GM21367 (cell line): ENCODE data around the gene GALNT13.

Source experiments
- ATAC-seq: cut with Tn5 transposase; IDR thresholded peaks from one replicate; pipeline ENCODE4 v1.9.1; 2021; ENCODE audit not compliant: unreplicated experiment

The GALNT13 gene

GRCh38 chr2:153940511-153940910, 68.8 kb downstream of the GALNT13 start:
- ATAC-seq: no peak

- no peak for ATAC-seq
Observed at GRCh38 chr2:153944800-153945199, 73.1 kb downstream of the GALNT13 start.

- no peak for ATAC-seq
Observed at GRCh38 chr2:153946036-153946435, 74.3 kb downstream of the GALNT13 start.

- no peak for ATAC-seq
Observed at GRCh38 chr2:153953761-153954160, 82.0 kb downstream of the GALNT13 start.

GRCh38 chr2:153963256-153963655, 91.5 kb downstream of the GALNT13 start:
- no peak for ATAC-seq

GRCh38 chr2:153967248-153967973, 95.7 kb downstream of the GALNT13 start:
- ATAC-seq: no peak

- ATAC-seq: no peak
Observed at GRCh38 chr2:153971250-153971649, 99.5 kb downstream of the GALNT13 start.

GRCh38 chr2:153971855-153972254, 100.1 kb downstream of the GALNT13 start:
- no peak for ATAC-seq

- ATAC-seq: no peak
Observed at GRCh38 chr2:153972412-153972811, 100.7 kb downstream of the GALNT13 start.

- ATAC-seq: no peak
Observed at GRCh38 chr2:153986488-153987229, 114.9 kb downstream of the GALNT13 start.

- no peak for ATAC-seq
Observed at GRCh38 chr2:153990771-153991170, 119.0 kb downstream of the GALNT13 start.

GRCh38 chr2:154013514-154013913, 141.8 kb downstream of the GALNT13 start:
- no peak for ATAC-seq

- no peak for ATAC-seq
Observed at GRCh38 chr2:154015233-154015632, 143.5 kb downstream of the GALNT13 start.

- no peak for ATAC-seq
Observed at GRCh38 chr2:154029504-154029903, 157.8 kb downstream of the GALNT13 start.

GRCh38 chr2:154032220-154032619, 160.5 kb downstream of the GALNT13 start:
- ATAC-seq: peak; percentile 64

GRCh38 chr2:154046493-154046892, 174.8 kb downstream of the GALNT13 start:
- ATAC-seq: no peak

- no peak for ATAC-seq
Observed at GRCh38 chr2:154048905-154049304, 177.2 kb downstream of the GALNT13 start.

GRCh38 chr2:154049561-154049960, 177.8 kb downstream of the GALNT13 start:
- no peak for ATAC-seq

GRCh38 chr2:154067124-154067523, 195.4 kb downstream of the GALNT13 start:
- no peak for ATAC-seq

- ATAC-seq: no peak
Observed at GRCh38 chr2:154078926-154079325, 207.2 kb downstream of the GALNT13 start.

GRCh38 chr2:154092571-154092970, 220.8 kb downstream of the GALNT13 start:
- ATAC-seq: no peak

- ATAC-seq: no peak
Observed at GRCh38 chr2:154093856-154094255, 222.1 kb downstream of the GALNT13 start.
